HepG2 (cell line): ENCODE measurements around the gene CLUH.

Experiments used
- EP300 ChIP-seq, 3 experiments: sonication (generic) in 1 of 3; formaldehyde crosslinking in 1 of 3; IDR thresholded peaks; 2 replicates each; pipeline versions ENCODE4 v1.5.1 to v1.6.1; 2011 to 2020; ENCODE audit warnings: low read depth in 2 of 3, low read length in 2 of 3, borderline replicate concordance in 1 of 3, improper control_type of control experiment in 1 of 3, mild to moderate bottlenecking in 1 of 3, missing genetic modification reagents in 1 of 3, moderate library complexity in 1 of 3
- NFYB ChIP-seq: sonication (generic); formaldehyde crosslinking; IDR thresholded peaks from 2 replicates; pipeline ENCODE4 v1.4.0; 2020; ENCODE audit warnings: missing genetic modification reagents
- POGZ ChIP-seq: sonication (generic); formaldehyde crosslinking; IDR thresholded peaks from 2 replicates; pipeline ENCODE4 v1.4.0; 2020; ENCODE audit warnings: mild to moderate bottlenecking, missing genetic modification reagents
- ZBTB2 ChIP-seq: sonication (generic); formaldehyde crosslinking; IDR thresholded peaks from 2 replicates; pipeline ENCODE4 v1.8.0; 2022; ENCODE audit warnings: low read depth, missing genetic modification reagents
- ZBTB7A ChIP-seq: sonication (generic); formaldehyde crosslinking; IDR thresholded peaks from 2 replicates; pipeline ENCODE4 v1.8.0; 2022; ENCODE audit warnings: mild to moderate bottlenecking, missing genetic modification reagents
- ZMYM4 ChIP-seq: sonication (generic); formaldehyde crosslinking; IDR thresholded peaks from 2 replicates; pipeline ENCODE4 v1.8.1; 2023; ENCODE audit warnings: mild to moderate bottlenecking, missing genetic modification reagents

DNA sequence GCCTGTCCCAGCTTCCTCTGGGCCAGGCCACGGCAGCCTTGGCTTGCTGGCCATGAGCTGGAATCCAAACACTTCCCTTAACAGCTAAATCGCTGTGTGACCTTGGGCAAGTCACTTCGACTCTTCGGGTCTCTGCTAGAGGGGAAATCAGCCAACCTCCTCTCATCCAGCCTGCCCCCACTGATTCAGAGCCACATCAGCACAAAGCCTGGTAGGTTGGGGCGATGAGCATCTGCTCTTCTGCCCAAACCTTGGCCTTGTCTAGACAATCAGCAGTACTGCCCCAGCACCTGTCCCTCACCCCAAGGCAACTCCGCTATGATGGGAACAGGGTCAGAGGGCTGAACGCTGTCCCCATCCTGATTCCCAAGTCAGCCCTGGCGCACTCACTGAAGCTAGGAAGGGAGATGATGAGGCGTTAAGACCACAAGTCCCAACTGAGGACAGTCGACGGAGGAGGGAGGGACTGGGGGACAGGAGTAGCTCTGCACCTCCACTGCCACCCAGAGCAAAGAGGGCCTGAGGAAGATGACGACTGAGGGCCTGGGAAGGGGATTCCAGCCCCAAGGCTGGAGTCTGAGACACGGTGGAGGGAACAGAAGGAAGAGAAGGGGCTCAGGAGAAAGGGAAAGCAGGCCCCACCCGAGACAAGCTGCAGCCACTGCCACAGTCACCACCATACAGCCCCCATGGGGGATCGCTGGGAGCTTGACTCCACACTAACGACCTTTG, 1.3 kb downstream of the CLUH start:
- TF ChIP-seq EP300 (IDR thresholded peaks at IDR 0.05; ENCODE audit: low read depth in 2 of 2, low read length in 2 of 2) (no peak), EP300 (CRISPR knock-in tag; IDR thresholded peaks at IDR 0.05; ENCODE audit: borderline replicate concordance) (no peak), POGZ (CRISPR knock-in tag) (no peak), ZMYM4 (CRISPR knock-in tag) (no peak), ZBTB7A (CRISPR knock-in tag) (no peak; the same call in 1 of the 2 replicates), ZBTB2 (CRISPR knock-in tag) (no peak), NFYB (CRISPR knock-in tag) (no peak)
